Esophagus squamous epithelium (tissue), 5 donors: ENCODE data around the gene RAPGEF4. TPM values are rescaled to one million over a fixed set of nuclear protein-coding genes. Genes with fewer than 3 reads are reported as not detected.

Experiments
- DNase-seq: peaks from one replicate; lab custom pipeline; 2025; lab: John Stamatoyannopoulos, UW
- H3K27ac ChIP-seq, 4 donors: fragments of 200-600 bp; sonication (generic); one replicate each; pipeline ENCODE4 v1.5.1; 2016 to 2019; ENCODE audit warnings: mild to moderate bottlenecking in 1 of 4
- H3K27me3 ChIP-seq, 4 donors: fragments of 200-600 bp; sonication (generic); 1 replicate in 3 of 4; 2 replicates in 1 of 4; pipeline versions ENCODE4 v1.5.1 to v1.6.0; 2017 to 2021; ENCODE audit warnings: antibody characterized with exemption in 1 of 4
- H3K36me3 ChIP-seq, 3 donors: fragments of 200-600 bp; sonication (generic); one replicate each; pipeline ENCODE4 v1.5.1; 2016 to 2019
- H3K4me1 ChIP-seq, 3 donors: fragments of 200-600 bp; sonication (generic); one replicate each; pipeline ENCODE4 v1.5.1; 2017 to 2019
- H3K4me3 ChIP-seq, 4 donors: fragments of 200-600 bp; sonication (generic); 1 replicate in 3 of 4; 2 replicates in 1 of 4; pipeline ENCODE4 v1.5.1; 2016 to 2019; ENCODE audit warnings: mild to moderate bottlenecking in 2 of 4, moderate library complexity in 1 of 4
- H3K9me3 ChIP-seq, 3 donors: fragments of 200-600 bp; sonication (generic); one replicate each; pipeline ENCODE4 v1.5.1; 2016 to 2019
- POLR2A ChIP-seq, 4 donors: fragments of 450-650 bp; IDR thresholded peaks; one replicate each; pipeline ENCODE4 v1.6.1; 2017; ENCODE audit warnings: antibody characterized with exemption in 4 of 4, mild to moderate bottlenecking in 4 of 4, moderate library complexity in 3 of 4
- WGBS, 2 donors: methylation state at CpG; one replicate each; pipeline ENCODE4 v1.1.5; 2018; 5-methylcytosine and 5-hydroxymethylcytosine counted together
- intact Hi-C: fragments of 100-400 bp; cut with DNase I; formaldehyde crosslinking; loops from one replicate; pipeline ENCODE4 v1.15.0; 2022
- total RNA-seq, 4 donors: library from RNA; depleted of rRNA; stranded (reverse); fragments of >200 nt; gene quantifications; one replicate each; pipeline ENCODE4 v1.1.0, GENCODE V29; 2016
- TF ChIP-seq, protein P1 (sequence below), 6 experiments: fragments of 450-650 bp in 4 of 6; fragments of 200-600 bp in 2 of 6; sonication (generic) in 2 of 6; IDR thresholded peaks; one replicate each; pipeline ENCODE4 v1.5.1; 2016 to 2019; ENCODE audit warnings: antibody characterized with exemption in 6 of 6, mild to moderate bottlenecking in 4 of 6, moderate library complexity in 4 of 6
- donor health status: DM: yes; HTN: yes; CAD: no.

Gene RAPGEF4
- total RNA-seq, 4 donors from 2014 or later: 2.6 to 11.1 (median 2.9) TPM

DNA sequence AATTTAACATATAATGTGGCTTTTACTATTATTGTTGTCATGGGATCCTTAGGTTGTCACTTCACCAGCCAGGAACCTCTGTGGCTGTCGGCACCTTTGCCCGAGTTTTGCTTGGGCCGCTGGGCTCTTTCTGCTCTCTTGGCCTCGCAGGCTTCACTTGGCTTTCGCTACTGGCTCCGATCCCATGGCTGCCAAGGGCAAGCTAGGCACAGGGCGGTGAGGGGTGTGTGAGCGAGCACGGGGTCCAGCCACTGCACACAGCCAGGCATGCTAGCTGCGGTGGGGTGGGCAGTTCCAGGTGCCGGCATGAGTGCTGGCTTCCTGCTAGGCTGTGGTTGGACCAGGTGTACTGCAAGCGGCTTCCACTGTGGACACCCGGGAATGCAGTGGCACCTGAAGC, 23.4 kb upstream of the RAPGEF4 start:
- 74 to 81% methylated on average over 3 to 6 of the region's 13 CpGs for WGBS, 2 donors
- intact Hi-C loops: loop anchor here (10.0 kb wide), 1 partner anchor 117 kb away; no protein-coding TSS in a partner anchor
- TF ChIP-seq, protein P1, sequence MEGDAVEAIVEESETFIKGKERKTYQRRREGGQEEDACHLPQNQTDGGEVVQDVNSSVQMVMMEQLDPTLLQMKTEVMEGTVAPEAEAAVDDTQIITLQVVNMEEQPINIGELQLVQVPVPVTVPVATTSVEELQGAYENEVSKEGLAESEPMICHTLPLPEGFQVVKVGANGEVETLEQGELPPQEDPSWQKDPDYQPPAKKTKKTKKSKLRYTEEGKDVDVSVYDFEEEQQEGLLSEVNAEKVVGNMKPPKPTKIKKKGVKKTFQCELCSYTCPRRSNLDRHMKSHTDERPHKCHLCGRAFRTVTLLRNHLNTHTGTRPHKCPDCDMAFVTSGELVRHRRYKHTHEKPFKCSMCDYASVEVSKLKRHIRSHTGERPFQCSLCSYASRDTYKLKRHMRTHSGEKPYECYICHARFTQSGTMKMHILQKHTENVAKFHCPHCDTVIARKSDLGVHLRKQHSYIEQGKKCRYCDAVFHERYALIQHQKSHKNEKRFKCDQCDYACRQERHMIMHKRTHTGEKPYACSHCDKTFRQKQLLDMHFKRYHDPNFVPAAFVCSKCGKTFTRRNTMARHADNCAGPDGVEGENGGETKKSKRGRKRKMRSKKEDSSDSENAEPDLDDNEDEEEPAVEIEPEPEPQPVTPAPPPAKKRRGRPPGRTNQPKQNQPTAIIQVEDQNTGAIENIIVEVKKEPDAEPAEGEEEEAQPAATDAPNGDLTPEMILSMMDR (IDR thresholded peaks at IDR 0.05): no peak
- TF ChIP-seq POLR2A (IDR thresholded peaks at IDR 0.05): no peak

DNA sequence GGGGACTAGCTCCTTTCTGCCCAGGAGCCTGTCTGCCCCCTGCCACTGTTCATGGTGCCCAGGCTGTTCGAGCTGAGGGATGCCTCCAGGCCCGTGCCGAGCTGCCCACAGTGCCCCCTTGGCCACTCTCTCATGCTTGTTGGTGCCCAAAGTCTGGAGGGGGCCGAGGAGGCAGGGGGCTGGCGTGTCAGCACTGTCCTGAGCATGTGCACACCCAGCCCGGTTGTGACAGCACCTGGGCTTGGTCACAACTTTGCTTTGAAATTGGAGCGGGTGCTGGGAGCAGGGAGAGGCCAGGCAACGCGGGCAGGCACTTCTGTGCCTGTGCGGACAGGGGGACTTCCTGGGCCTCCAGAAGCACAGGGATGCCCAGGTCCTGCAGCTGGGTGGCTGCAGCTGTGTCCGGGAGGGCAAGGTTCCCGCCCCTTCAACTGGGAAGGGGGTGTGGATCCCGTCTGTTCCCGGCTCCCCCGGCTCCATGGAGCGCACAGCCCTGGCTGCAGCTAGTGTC, 22.2 kb upstream of the RAPGEF4 start:
- Histone ChIP-seq H3K9me3 (no peaks in the 10 kb centered on the region), H3K4me3 (no peak overlapping the region), H3K27me3 (no peaks in the 10 kb centered on the region), H3K36me3 (no peaks in the 10 kb centered on the region), H3K4me1 (no peaks in the 10 kb centered on the region), H3K27ac (no peak overlapping the region)
- intact Hi-C loops: loop anchor here (10.0 kb wide), 1 partner anchor 119 kb away; no protein-coding TSS in a partner anchor
- no peak for DNase-seq
- 91% methylated on average over 4 of the region's 16 CpGs; no CpG with 5 or more reads in 1 of the 2 donors for WGBS, 2 donors
- TF ChIP-seq, protein P1 (IDR thresholded peaks at IDR 0.05): no peak
- TF ChIP-seq POLR2A (IDR thresholded peaks at IDR 0.05): no peak

More for the DNA sequence above, 23.4 kb upstream of the RAPGEF4 start:
- no peak overlapping the region for H3K27ac ChIP-seq
- DNase-seq: no peak
- no peaks in the 10 kb centered on the region for H3K9me3 ChIP-seq
- no peaks in the 10 kb centered on the region for H3K27me3 ChIP-seq
- no peaks in the 10 kb centered on the region for H3K4me1 ChIP-seq
- H3K4me3 ChIP-seq: no peak overlapping the region
- H3K36me3 ChIP-seq: no peaks in the 10 kb centered on the region

DNA sequence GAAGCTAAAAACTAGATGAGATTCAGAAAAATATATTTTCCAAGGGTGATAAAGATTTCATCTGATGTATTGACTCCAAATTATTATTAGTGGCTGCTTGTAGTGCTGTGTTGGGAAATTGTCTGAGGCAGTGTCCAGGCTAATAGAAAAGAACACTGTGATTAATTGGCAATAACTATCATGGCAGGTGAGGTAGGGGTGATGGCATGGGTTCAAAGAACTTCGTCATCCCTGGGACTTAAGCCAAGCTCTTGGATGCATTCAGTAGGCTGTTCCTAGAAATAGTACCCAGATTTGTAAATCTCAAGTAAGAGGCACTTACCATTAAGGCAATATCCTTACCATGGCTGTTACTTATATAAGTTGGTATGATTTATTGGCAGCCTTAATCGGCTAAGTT, 13.2 kb upstream of the RAPGEF4 start:
- Histone ChIP-seq H3K27ac (no peak overlapping the region), H3K27me3 (no peaks in the 10 kb centered on the region), H3K4me3 (no peak overlapping the region), H3K9me3 (no peaks in the 10 kb centered on the region), H3K36me3 (no peaks in the 10 kb centered on the region), H3K4me1 (no peaks in the 10 kb centered on the region)
- DNase-seq: no peak
- TF ChIP-seq, protein P1 (IDR thresholded peaks at IDR 0.05): no peak
- TF ChIP-seq POLR2A (IDR thresholded peaks at IDR 0.05): no peak
- 46 to 58% methylated on average over 2 of the region's 2 CpGs for WGBS, 2 donors
- intact Hi-C loops: no loop called here

DNA sequence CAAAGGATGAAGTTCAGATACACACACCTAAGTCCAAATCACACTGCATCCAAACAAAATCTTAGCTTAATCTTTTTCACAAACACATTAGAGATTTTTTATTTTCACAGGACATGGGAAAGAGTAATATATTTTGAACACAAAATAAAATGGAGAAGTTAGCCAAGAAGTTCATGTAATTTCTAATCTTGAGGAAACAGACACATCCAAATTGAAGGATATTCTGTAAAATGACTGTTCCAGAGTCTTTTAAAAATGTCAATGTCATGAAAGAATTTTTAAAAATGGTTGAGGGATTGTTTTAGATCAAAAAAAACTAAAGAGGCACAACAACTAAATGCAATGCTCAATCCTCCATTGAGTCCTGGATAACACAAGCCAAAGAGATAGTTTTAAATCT, 12.4 kb upstream of the RAPGEF4 start:
- Histone ChIP-seq H3K9me3 (no peaks in the 10 kb centered on the region), H3K27ac (no peak overlapping the region), H3K36me3 (no peaks in the 10 kb centered on the region), H3K27me3 (no peaks in the 10 kb centered on the region), H3K4me1 (no peaks in the 10 kb centered on the region), H3K4me3 (no peak overlapping the region)
- no peak for DNase-seq
- no peak for TF ChIP-seq POLR2A (IDR thresholded peaks at IDR 0.05)
- TF ChIP-seq, protein P1 (IDR thresholded peaks at IDR 0.05): no peak
- intact Hi-C loops: no loop called here

DNA sequence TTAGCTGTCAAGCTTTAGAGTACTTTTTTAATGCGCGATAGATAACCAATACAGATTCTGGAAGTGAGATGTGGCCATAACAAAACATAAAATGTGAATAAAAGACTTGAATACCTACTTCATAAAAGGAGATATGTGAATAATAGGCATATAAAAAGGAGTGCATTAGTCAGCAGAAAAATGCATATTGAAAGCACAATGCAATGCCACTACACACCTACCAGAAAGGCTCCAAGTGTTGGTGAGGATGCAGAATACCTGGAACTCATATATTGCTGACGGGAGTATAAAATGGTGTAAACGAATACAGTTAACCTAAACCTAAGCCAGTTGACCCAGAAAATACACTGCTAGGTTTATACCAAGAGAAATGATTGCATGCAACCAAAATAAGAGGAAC, 10.9 kb upstream of the RAPGEF4 start:
- Histone ChIP-seq H3K27me3 (no peaks in the 10 kb centered on the region), H3K27ac (no peak overlapping the region), H3K36me3 (no peaks in the 10 kb centered on the region), H3K4me3 (no peak overlapping the region), H3K4me1 (no peaks in the 10 kb centered on the region), H3K9me3 (no peaks in the 10 kb centered on the region)
- WGBS, 2 donors: 88 to 94% methylated on average over 4 of the region's 4 CpGs
- no peak for TF ChIP-seq POLR2A (IDR thresholded peaks at IDR 0.05)
- no peak for DNase-seq
- intact Hi-C loops: no loop called here

DNA sequence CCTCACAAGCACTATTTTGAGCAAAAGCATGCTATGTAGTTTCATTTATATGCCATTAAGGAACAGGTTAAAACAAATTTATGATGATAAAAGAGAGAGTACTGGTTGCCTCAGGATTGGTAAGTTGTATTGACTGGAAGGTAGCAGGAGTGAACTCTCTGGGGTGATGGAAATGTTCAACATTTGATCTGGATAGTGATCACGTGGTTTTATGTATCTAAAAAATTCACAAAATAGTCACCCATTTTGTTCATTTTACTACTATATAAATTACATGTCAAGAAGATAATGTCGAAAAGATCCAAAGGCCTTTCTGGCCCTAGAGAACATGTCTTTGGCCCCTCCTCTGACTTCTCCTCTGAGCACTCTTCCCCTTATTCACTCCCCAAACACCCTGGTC, 10.4 kb upstream of the RAPGEF4 start:
- no peak overlapping the region for H3K27ac ChIP-seq
- no peaks in the 10 kb centered on the region for H3K36me3 ChIP-seq
- no peak for TF ChIP-seq POLR2A (IDR thresholded peaks at IDR 0.05)
- TF ChIP-seq, protein P1 (IDR thresholded peaks at IDR 0.05): no peak
- no peaks in the 10 kb centered on the region for H3K9me3 ChIP-seq
- no peaks in the 10 kb centered on the region for H3K27me3 ChIP-seq
- H3K4me3 ChIP-seq: no peak overlapping the region
- DNase-seq: no peak
- H3K4me1 ChIP-seq: no peaks in the 10 kb centered on the region
- 78 to 84% methylated on average over 2 of the region's 2 CpGs for WGBS, 2 donors
- intact Hi-C loops: no loop called here
